Stimulated activated CD4-positive, alpha-beta T cell treated with anti-CD3 and anti-CD28 coated beads, TNF-alpha, amount 100 ng/mL, for 24 hours (primary cell): Measurements from ENCODE around the gene TAGLN2.

ENCODE experiments used
- DNase-seq, 3 experiments: peaks; one replicate each; pipeline ENCODE4 v3.0.0-alpha.2; 2020; ENCODE audit warnings: low read depth in 3 of 3

Gene TAGLN2

DNA sequence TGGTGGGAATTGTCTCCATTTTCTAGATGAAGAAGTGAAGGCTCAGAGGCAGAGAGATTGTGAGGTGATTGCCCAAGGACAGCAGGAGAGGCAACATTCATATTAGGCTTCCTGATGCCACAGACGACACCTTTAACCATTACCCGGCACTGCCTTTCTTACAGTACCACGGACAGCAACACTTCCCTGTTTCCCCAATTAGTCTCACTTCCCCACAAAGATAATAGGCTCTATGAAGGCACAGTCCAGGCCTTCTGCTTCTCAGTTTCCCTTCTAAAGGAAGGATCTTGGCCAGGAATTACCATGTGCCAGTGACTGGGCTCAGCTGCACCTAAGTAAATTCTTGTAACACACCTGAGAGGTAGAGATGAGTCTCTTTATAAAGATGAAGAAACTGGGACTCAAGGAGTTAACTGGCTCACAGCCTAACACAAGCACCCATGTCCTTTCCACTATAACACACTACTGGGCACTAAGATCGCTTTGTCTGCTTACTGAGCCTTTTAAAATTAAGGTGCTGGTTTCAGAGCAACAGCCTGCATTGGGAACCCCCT lies 10.5 kb upstream of the TAGLN2 start:
- no peak for DNase-seq

DNA sequence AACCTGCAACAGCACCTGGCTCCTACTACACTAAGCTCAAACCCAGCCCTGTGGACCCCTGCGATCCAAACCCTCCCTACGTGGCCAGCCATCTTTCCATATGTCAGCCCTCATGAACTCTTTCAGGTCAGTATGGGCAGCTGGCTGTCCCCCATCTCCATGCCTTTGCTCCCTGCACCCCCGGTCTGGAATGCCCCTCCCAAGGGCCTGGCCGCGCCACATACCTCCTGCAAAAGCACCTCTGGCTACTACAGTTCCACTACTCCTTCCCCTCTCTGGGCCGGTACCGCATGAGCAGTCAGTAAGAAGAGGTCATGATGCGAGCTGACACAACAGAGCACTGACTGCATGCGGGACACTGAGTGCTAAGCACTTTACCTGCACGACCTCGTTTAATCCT lies 10.0 kb upstream of the TAGLN2 start:
- DNase-seq, result no peak

DNA sequence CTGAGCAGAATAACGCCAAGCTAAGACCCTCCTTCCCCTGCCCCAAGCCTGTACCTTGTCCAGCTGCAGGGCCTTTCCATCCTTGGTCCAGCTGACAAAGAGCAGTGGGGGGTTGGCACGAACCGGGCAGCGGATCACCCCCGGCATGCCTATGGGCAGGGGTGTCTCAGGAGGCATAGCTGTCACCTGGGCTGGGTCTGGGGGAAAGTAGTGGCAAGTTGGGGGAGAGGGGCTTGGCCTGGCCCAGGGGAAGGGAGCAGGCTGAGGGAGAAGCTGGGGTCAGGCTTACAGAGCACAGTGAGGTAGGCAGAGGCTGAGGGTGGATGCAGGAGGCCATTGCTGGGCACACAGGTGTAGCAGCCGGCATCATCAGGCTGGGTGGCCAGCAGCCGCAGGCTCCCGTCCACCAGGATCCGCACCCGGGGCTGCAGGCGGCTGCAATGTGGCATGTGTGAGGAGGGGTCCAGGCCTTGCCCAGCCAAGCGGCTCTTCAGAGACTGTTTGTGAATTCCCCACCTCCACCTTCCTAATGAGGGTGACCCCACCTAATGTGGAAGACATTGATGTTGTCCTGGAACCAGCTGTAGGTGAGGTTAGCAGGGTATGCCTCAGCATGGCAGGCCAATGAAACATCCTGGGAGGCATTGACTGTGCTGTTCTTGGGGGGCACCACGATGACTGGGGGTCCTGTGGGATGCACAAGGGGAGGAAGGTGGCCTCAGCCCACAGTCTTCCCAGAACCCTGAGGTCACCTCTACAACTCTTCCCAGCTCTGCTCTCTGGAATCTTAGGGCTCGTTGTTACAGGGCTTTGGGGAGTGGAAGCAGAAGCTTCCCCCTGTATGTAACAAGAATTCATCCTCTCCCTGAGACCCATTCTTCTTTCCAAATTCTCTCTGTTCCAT lies 9.1 kb upstream of the TAGLN2 start:
- DNase-seq, result no peak

DNA sequence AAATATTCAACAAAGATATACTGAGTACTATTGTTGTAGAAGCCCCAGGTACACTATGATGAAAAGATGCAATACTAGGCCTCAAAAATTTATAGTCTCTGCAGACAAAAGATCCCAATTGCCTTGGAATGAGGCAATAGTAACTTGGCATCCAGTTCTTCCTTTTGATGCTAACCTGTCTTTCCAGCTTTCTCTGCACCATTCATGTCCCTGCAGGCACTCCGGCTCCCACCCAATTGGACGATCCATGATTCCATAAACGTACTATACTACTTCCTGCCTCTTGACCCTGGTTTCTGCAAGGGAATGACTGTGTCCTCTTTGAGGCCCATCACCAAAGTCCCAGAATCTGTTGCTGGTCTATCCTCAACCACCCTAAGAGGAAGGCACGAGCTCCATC lies 8.0 kb upstream of the TAGLN2 start:
- DNase-seq, result no peak

DNA sequence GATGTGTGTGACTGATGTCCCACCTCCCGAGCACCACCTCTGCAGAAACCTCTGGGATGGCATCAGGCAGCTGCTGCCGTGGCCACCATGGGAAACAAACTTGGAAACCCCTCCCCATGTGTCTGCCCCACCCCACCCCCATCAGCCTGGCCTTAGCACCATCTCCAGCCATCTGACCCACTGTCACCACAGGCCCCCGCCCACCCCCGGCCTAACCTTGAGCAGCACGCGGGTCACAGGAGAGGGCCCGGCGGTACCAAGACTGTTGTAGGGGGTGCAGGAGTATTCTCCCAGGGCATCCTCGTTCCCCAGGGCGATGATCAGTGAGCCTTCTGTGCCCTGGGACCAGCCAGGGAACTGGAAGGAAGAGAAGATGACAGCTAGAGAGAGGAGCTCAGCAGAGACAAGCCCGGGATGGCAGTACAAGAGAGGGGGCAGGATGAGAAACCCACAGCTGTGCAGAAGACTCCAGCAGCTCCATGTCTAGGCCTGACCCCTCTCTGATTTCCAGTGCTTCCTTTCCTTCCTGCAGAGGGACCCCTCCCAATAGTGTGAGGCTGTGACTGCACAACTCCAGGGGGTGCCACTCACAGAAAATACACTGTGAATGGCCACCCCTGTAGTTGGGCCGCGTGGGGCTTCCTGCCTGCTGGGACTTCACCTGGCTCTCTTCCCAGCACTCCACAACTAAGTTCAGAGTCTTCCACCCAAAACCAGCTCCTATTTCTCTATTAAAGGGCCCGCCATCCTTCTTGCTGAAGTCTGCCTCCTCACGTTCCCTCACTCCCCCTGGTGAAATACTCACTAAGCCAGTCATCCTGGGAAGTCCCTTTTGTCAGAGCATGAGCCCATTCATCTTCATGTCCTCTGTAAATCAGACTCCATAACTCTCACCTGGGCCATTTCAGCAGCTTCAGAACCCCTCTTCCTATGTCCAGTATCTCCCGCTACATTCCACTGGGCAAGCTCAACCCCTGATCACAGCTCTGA lies 7.3 kb upstream of the TAGLN2 start:
- no peak for DNase-seq

DNA sequence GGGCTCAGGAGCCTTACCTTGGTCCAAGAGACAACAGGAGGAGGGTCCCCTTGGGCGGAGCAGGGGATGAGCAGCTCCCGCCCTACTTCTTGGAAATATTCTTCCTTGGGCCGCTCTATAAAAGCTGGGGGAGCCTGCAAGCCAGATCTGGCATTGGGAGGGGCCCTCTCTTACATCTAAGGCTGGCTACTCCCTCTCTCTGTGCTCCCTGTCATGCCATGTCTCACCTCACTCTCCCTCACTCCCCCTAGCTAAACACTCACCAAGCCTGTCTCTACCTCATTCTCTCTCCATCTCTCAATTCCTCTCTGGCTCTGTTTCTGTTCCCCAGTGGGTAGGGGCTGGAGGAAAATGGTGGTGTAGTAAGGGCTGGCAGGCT lies 6.5 kb upstream of the TAGLN2 start:
- DNase-seq, result no peak

DNA sequence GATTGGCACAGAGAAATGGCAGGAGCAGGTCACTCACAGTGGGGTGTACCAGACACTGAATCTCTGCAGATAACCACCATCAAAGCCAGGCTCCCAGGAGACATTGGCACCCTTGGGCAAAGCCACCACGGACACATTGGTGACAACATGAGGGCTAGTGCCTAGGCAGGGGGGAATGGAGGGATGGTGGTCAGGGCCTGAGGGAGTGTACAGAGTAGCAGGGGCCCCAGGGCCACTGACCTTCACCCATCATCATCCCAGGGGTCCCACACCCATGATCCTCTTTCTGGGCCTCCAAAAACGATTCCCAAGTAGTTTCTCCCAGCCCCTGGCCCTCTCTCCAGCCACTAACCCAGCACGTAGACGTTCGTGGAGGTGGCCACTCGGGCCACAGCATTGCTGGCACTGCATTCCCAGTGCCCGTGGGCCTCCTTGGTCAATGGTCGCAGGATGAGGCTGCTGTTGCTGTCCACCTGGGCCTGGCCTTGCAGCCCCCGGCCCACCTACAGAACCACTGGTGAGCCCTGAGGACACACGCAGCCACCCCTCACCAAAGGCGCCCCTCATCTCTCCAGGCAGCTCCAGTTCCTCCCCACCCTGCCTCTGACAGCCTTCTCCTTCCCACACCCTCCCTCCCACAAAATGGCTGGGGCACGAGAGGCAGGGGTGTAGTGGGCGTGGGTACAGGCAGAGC lies 5.9 kb upstream of the TAGLN2 start:
- no peak for DNase-seq

DNA sequence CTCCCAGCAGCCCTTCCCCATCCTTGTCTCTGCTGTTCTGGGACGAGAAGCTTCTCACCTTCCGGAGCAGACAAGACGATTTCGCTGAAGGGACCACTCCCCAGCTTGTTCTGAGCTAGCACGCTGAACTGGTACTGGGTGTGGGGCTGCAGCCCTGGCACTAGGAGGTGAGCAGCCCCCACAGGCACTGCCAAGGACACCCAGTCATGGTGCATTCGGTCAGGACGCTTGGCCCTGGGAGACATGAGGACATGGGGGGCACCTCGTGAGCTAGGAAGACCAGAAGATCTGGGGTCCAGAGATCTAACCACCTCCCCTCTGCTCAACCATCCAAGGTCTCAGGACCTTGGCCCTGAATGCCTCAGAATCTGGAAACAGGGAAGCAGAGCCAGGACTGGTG lies 5.3 kb upstream of the TAGLN2 start:
- DNase-seq, result no peak

DNA sequence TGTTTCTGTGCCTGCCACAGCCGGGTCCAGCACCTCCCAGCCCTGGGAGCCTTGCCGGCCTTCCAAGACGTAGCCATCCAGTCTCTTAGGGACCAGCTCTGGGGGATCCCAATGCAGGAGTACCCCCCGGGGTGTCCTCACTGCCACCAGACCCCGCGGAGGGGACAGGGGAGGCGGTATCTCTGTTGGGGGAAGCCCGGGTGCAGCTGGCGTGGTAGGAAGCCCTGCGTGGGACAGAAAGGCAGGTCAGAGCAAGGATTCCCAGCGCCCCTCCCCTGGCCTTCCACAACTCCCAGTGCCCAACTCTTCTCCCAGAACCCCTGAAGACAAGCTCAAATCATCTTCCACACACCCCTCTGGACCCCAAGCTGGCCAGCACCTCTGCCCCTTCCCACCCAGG lies 4.9 kb upstream of the TAGLN2 start:
- no peak for DNase-seq

DNA sequence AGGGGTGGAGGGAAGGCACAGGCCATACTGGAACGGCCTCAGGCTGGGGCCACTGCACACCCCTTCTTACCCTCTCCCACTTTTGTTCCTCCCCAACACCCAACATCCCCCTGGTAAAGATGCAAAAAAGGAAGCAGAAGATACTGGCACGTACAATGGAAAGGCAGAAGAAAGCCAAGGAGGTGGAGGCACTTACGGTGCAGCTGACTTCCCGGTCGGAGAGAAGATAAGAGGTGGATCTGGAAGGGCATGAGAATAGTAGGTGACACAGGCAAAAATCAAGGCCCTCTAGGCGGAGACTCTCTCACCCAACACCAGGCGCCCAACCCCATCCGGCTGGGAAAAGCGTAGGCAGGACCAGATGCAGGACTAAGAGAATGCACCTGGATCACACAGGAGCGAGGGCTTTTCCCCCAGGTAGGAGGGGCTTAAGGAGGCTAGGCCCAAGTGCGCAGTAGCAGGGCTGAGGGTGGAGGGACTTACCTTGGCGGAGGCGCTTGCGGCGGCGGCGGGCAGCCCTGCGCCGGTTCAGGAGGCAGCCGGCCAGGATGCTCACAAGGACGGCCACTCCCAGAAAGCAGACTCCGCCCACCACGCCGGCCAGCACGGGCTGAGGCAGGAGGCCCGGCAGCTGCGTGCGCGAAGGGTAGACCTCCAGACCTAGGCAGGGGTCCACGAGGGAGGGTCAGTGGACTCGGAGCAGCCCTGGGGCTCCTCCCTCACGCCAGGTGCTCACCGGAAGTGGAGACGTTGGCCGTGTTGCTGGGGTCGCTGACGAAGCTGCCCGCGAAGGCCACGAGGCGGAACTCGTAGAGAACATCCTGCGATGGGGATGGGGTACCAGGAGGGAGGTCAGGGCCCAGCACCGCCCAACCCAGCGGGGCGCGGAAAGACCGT lies 4.1 kb upstream of the TAGLN2 start:
- DNase-seq, result no peak

DNA sequence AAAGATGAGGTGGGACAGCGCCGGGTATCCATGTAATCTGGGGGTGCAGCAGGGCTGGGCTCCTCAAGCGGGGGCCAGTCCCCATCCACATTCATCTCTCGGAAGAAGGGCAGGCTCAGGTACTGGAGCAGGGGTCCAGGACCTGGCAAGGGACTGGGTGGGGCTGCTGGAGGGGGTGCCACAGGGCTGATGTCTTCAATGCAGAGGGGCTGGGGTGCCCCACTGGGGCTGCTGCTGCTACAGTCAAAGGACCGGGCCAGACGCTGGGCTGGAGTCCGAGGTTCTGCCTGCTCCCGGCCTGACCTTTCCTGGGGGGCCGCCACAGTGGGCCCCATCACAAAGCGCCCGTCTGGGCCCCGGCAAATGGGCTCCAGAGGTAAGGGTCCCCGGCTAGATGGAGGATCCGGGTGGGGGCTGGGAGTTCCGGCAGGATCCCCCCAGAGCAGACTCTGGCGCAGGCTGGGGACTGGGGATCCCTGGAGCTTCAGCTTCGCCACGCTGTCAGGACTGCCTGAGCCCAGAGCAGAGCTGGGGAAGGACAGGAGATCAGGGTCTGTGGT lies 3.3 kb upstream of the TAGLN2 start:
- no peak for DNase-seq

DNA sequence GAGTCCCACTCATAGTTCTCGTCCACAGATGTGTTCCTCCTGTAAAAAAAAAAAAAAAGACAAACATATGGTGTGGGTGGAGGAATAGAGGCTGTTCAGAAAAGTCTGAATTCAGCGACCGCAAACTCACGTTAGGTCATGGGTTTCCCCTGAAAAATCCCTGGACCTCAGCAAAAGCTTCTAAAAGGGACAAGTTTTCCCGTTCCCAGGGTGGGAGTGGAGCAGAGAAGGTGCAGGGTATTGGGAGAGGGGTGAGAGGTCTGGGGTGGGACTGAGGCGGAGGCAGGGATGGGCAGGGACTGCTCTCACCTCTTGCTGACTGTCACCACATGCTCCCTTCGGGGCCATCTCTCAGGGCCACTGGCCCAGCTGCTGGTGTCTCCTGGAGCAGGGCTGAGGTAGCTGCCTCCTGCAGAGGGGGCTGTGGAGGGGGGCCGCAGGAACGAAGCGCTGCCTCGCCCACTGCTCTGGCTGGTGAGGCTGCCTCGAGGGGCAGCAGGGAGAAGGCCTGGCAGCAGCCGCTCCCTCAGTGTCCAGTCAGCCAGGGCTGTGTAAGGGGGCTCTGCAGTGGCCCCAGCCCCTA lies 2.6 kb upstream of the TAGLN2 start:
- DNase-seq, result no peak

DNA sequence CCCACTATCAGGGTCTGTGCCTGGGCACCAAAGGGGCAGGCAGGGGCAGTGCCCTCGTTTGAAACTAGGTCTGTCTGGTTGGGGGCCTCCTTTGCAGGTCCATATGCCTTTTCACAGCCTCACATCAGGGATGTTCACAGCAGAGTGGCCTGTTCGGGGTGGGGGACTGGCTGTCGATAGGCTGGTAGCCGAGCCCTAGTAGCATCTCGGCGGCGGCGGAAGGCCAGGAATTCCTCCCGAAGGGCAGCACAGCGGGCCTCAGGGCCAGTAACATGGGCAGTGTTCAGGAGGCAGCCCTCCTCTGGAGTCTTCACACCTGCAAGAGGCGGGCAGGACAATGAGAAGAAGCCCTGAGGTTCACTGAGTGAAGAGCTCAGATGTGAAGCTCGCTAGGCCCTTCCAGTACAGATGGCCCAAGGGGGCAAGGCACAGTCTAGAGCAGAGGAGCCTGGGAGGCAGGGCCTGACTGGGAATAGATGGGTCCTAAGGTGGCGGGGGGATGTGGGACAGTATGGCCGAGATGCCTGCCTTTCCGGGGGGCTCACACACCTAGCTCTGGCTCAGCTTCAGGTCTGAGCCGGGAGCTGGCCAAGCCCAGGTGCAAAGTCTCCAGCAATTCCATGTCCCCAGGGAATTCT lies 2.0 kb upstream of the TAGLN2 start:
- no peak for DNase-seq

DNA sequence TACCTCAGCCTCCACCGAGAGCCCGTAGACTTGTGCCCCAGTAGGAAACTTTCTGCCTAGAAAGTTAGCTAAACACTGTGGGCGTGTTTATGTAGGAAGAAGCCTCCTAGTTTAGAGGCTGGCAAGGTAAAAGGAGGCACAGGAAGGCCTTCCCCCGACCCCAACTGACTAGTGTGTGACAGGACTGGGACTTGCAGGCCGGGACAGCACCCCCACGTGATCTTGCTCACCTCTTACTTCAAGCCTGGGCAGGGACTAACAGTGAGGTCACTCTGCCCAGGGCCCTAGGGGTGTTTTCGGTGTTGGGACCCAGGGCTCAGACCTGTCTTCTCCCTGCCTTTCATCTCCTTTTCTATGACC lies 392 bp upstream of the TAGLN2 start:
- peak in 1 of 3 experiments; percentile 50 for DNase-seq

DNA sequence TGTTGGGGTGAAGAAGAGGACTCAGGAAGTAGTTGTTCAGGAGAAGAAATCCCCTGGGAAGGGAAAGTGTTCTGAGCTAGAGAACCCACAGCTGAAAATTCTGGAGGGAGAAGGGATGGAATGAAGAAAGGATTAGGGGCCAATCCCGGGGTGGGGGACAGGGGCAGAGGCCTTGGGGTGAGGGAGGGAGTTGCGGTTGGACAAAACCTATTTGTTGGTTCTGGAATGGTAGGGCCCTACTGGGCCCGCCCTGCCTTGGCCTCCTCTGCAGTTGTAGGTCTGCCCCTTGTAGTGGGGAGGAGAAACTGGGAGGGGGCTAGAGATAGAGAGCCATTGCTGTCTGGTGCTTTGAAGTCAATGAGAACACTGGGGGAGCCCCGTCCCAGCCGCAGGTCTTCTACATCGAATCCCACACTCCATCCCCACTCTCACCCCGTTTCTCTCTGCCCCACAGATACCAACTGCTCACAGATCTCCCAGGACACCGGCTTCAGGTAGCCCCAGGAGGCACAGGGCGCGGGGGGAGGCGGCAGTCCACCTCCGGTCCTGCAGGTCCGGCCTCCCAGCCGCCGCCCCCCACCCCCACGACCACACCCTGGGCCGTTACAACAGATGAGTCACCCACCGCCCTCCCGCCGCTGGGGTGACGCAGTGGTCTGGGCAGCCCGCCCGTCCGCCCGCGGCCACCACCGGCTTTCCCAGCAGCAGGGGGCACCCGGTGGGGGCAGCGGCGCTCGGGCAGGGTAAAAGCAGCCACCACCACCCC lies 1.1 kb downstream of the TAGLN2 start:
- peak; percentile 23 to 57 (median 24) for DNase-seq

DNA sequence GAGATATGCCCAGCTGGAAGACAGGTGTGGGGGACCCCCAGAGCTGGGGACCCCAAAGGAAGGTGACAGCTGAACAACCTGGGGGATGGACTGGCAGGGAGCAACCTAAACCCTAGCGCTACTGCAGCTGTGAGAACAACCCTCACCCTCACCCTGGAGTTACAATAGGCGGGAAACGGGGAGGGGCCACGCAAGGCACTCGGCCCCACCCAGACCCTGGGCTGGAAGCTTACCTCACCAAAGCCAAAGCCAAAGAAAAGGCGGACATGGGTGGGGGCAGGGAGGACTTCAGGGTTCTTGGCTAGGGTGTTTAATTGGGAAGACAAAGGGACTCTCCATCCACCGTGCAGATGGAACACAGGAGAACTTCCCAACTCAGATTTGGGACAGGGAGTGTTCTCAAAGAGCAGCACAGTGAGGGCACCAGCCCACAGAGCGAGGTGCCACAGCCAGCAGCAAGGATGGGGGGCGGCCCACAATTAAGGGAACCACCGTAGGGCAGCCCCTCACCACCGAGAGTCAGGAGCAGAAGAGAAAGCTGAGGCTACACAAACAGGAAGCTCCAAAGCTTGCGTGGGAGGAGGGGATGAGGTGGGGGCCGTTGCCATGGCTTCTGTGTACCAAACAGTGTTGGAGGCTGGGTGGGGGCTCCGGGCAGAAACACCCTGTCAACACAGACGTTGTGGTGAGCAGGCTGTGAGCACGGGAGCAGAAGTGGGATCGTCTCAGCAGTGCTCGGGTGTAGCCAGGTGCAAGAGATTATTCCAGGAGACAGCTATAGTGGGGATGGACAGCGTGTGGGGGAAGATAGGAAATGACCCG lies 1.9 kb downstream of the TAGLN2 start:
- peak; percentile 50 to 69 (median 63) for DNase-seq

DNA sequence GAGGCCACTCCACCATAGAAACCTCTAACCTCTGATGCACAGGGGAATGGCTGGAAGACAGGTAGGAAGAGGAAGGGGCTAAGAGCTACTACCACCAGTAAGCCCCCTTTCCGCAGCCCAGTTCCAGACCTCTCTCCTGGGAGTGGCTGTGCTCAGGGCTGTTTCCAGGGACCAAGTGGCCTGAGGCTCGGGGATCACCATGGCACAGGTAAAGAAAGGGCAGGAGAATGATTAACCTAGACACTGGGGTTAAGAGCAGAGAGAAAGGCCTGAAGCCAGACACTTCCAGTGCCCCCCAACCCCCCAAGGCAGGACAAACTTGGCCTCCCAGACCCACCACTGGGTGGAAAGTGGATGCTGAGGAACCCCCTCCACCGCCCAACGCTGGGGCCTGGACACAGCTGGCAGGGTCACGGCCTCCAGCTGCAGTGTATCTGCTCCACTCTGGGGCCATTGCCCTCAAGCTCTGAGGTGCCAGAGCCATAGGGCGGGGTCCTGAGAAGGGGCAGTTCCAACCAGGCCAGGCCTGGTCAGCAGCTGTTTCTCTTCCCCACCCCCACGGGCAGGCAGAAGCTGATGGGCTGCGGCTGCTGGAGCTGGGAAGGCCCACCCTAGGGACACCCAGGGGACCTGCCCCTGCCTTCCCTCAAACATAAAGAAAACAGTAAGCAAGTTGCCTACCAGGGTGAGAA lies 2.6 kb downstream of the TAGLN2 start:
- DNase-seq, result no peak
